RCC 7860 (cell line): ENCODE data around the gene S100A7A.
"Not testable (repeated sequence)": the region's sequence is repeated elsewhere in the genome, so short reads cannot be mapped to it uniquely, and the experiment has no call there.

Experiments used
- DNase-seq: peaks from one replicate; pipeline ENCODE4 v3.0.0-alpha.2; 2015; ENCODE audit warnings: low spot score
- FAIRE-seq: peaks from 2 replicates; lab custom pipeline; 2012; peaks lifted over from hg19 to GRCh38; lab: Jason Lieb, UNC

The S100A7A gene

DNA sequence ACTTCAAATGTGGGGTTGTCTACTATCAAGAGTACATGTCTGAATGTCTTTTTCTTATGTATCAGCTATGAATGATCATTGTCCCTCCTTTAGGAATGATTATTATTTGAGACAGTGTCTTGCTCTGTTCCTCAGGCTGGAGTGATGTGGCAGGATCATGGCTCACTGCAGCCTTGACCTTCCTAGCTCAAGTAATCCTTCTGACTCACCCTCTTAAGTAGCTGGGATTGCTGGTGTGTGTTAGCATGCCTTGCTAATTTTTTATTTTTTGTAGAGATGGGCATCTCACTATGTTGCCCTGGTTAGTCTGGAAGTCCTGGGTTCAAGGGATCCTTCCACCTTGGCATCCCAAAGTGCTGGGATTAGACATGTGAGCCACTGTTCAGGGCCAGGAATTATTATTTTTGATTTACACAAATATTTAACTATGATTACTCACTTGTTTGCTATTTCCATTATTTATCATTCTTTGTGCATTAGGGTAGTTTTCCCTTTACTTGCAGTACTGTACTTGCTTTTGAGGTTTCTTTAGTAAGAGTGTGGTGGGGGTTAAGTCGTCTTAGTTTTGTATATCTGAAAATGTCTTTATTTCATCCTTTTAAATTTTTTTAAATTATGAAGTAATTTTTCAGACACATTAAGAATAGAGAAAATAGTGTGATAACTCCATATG is 31.3 kb downstream of the S100A7A start:
- DNase-seq (no peak), FAIRE-seq (no peak)

GRCh38 chr1:153448851-153449250 is 32.5 kb downstream of the S100A7A start:
- DNase-seq, FAIRE-seq: not testable (repeated sequence)

GRCh38 chr1:153456396-153456795 is 40.1 kb downstream of the S100A7A start:
- DNase-seq (no peak), FAIRE-seq (no peak)

GRCh38 chr1:153459655-153460054 is 43.3 kb downstream of the S100A7A start:
- FAIRE-seq (no peak), DNase-seq (no peak)

GRCh38 chr1:153460551-153460950 is 44.2 kb downstream of the S100A7A start, which contains the start of gene S100A7:
Gene S100A7 (minus strand): TSS chr1:153460651. CDS start chr1:153459013, 1,638 bp downstream.
- DNase-seq (no peak), FAIRE-seq (no peak)

DNA sequence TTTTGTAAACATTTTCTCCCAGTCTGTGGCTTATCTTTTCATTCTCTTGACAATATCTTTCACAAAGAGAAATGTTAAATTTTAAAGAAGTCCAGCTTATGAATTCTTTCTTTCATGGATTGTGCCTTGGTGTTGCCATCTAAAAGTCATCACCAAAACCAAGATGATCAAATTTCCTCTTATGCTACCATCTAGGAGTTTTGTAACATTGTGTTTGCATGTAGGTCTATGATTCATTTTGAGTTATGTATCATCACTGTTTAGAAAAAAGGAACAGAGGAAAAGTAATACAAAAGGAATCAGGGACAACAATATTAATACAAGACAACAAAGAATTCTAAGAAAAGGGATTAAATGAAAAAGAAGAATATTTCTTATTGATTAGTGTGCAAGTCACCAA is 46.4 kb downstream of the S100A7A start:
- FAIRE-seq, DNase-seq: not testable (repeated sequence)

DNA sequence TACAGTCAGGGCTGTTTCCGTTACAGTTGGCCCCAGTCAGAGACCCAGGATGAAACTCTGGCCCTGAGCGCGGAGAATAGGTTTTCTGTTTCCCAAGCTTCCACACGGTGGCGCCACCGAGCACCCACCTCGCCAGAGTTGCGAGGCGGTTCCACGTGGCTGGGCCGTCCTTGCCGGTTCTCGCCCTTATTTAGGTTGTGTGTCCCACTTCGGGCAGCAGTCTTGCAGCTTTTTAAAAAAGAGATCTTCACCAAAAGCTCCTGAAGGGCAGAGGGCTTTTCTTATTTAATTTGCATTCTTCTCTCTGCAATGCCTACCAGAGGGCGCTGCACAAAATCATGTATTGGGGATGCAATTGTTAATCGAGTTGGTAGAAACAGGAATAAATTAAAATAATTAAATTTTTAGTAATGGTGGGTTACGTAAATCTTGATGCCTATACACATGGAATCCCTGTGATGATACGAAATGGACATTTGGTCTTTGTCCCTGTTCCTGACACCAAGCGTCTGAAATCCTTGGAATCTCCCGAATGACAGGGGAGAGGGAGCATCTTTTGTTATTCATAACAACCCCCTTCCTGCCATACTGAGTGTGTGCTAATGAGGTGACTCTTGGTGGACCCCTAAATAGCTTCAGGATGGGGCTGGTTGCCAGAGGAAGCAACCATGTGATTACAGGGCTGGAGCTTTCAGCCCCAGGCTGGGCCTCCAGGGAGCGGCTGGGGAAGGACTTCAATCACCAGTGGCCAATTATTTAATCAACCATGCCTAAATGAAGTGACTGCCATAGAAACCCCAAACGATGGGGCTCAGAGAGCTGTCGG is 49.7 kb downstream of the S100A7A start:
- FAIRE-seq: no peak

GRCh38 chr1:153466908-153467307 is 50.6 kb downstream of the S100A7A start:
- FAIRE-seq: no peak
- DNase-seq: no peak

More for the DNA sequence above, 49.7 kb downstream of the S100A7A start:
- peak; percentile 15 for DNase-seq

- DNase-seq (peak; percentile 16), FAIRE-seq (no peak)
These were observed 54.4 kb downstream of the S100A7A start for GRCh38 chr1:153470707-153471106.
